ENCODE measurements around the gene PRSS57.

PRSS57 gene

DNA sequence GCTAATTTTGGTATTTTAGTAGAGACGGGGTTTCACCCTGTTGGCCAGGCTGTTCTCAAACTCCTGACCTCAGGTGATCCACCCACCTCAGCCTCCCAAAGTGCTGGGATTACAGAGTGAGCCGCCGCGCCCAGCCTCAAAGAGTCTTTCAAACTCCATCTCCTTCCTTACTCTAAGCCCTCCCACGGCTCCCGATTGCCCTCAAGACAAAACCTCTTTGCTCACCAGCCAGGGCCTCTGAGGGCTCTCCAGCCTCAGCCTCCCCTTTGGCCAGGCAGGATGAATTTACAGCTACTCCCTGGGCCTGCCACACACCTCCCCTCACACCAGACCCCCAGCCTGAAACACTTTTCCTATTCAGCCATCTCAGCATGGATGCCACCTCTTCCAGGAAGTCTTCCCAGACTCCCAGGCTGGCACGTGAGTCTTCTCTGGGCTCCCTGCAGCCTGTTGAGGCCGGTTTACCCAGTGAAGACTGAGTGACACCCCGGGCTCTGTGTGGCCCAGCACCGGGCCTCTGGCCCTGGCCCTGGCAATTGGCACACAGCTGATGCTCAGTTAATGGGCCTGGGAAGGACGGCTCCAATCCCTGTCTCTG, 7.6 kb downstream of the PRSS57 start:
- ATAC-seq = no peak
- no peak for TF ChIP-seq TCF4 (CRISPR knock-in tag; IDR thresholded peaks at IDR 0.05; ENCODE audit: borderline replicate concordance)
- no peak for TF ChIP-seq GLIS3 (CRISPR knock-in tag; IDR thresholded peaks at IDR 0.05)
- TF ChIP-seq ZC3H10 (CRISPR knock-in tag; IDR thresholded peaks at IDR 0.05) = no peak
- TF ChIP-seq ZFP30 (CRISPR knock-in tag; IDR thresholded peaks at IDR 0.05) = no peak
- TF ChIP-seq, protein P1, sequence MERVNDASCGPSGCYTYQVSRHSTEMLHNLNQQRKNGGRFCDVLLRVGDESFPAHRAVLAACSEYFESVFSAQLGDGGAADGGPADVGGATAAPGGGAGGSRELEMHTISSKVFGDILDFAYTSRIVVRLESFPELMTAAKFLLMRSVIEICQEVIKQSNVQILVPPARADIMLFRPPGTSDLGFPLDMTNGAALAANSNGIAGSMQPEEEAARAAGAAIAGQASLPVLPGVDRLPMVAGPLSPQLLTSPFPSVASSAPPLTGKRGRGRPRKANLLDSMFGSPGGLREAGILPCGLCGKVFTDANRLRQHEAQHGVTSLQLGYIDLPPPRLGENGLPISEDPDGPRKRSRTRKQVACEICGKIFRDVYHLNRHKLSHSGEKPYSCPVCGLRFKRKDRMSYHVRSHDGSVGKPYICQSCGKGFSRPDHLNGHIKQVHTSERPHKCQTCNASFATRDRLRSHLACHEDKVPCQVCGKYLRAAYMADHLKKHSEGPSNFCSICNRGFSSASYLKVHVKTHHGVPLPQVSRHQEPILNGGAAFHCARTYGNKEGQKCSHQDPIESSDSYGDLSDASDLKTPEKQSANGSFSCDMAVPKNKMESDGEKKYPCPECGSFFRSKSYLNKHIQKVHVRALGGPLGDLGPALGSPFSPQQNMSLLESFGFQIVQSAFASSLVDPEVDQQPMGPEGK (CRISPR knock-in tag; IDR thresholded peaks at IDR 0.05; ENCODE audit: borderline replicate concordance) = no peak
- TF ChIP-seq BACH2 (CRISPR knock-in tag; IDR thresholded peaks at IDR 0.05; ENCODE audit: borderline replicate concordance) = no peak
- TF ChIP-seq, protein P2, sequence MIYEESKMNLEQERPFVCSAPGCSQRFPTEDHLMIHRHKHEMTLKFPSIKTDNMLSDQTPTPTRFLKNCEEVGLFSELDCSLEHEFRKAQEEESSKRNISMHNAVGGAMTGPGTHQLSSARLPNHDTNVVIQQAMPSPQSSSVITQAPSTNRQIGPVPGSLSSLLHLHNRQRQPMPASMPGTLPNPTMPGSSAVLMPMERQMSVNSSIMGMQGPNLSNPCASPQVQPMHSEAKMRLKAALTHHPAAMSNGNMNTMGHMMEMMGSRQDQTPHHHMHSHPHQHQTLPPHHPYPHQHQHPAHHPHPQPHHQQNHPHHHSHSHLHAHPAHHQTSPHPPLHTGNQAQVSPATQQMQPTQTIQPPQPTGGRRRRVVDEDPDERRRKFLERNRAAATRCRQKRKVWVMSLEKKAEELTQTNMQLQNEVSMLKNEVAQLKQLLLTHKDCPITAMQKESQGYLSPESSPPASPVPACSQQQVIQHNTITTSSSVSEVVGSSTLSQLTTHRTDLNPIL (CRISPR knock-in tag; IDR thresholded peaks at IDR 0.05; ENCODE audit: low read depth) = no peak
- no peak for TF ChIP-seq ZNF70 (CRISPR knock-in tag; IDR thresholded peaks at IDR 0.05)
- TF ChIP-seq CSDC2 (CRISPR knock-in tag; IDR thresholded peaks at IDR 0.05) = no peak
- TF ChIP-seq PPARA (CRISPR knock-in tag; IDR thresholded peaks at IDR 0.05; ENCODE audit: borderline replicate concordance) = no peak
- no peak for TF ChIP-seq ESRRG (CRISPR knock-in tag; IDR thresholded peaks at IDR 0.05)
- TF ChIP-seq ZFP3 (CRISPR knock-in tag; IDR thresholded peaks at IDR 0.05) = no peak

DNA sequence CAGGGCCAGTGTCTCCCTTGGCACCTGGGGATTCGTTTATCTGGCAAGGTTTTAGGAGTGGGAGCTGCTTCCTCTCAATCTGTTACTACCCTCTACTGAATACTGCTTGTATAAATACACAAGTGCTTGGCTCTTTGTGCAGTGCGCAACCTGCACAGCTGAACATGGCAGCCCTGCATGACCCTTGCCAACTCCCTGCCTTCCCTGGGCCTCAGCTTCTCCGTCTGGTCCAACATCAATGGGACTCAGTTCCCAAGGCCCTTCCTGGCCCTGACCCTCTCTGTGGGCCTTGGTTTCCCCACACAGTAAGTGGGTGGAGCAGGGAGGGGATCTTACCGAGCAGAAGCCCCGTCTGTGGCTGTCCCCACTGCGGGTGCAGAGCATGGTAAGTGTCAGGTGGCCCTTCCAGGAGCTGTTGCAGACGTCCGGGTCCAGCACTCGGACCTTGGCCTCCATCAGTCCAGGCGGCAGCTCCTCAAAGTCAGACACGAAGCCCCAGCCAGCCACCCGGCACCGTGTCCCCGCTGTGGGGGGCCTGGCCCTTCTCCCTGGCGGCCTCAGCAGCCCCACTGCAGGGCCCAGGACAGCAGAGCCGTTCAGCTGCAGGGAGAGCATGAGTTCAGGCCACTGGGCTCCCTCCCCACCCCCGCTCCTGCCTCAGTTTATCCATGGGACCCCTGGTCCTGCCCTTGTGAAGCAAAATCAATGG, 8.5 kb downstream of the PRSS57 start:
- no peak for ATAC-seq
- TF ChIP-seq TOX (CRISPR knock-in tag; IDR thresholded peaks at IDR 0.05; ENCODE audit: borderline replicate concordance) = no peak
- TF ChIP-seq ESRRG (CRISPR knock-in tag; IDR thresholded peaks at IDR 0.05) = no peak

DNA sequence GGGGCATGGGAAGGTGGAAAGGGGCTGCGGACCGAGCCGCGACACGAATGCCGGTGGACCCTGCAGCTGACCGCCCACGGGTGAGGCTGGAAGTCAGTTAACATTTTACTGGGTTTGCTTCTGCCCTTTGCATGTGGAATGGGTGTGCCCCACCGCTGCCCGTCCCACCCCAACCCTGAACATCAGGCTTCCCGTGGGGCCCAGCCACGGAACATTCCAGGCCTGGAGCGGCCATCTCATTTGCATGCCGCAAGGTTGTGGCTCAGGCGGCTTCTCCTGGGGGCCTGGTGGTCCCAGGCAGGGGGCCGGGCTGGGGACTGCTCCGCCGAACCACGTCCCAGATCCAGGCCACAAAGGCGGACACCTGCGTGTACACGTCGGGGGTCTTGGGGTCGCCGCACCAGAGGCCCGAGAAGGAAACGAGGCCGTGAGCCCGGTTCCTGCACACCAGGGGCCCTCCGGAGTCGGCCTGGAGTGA, 9.8 kb downstream of the PRSS57 start:
- TF ChIP-seq CSDC2 (CRISPR knock-in tag; IDR thresholded peaks at IDR 0.05) (no peak), ZC3H10 (CRISPR knock-in tag; IDR thresholded peaks at IDR 0.05) (no peak), SNAI2 (CRISPR knock-in tag; IDR thresholded peaks at IDR 0.05) (no peak), OSR1 (CRISPR knock-in tag; IDR thresholded peaks at IDR 0.05) (no peak), ZFP30 (CRISPR knock-in tag; IDR thresholded peaks at IDR 0.05) (no peak), GLIS3 (CRISPR knock-in tag; IDR thresholded peaks at IDR 0.05) (no peak), ZNF8 (CRISPR knock-in tag; IDR thresholded peaks at IDR 0.05) (no peak), PPARA (CRISPR knock-in tag; IDR thresholded peaks at IDR 0.05; ENCODE audit: borderline replicate concordance) (no peak), TOX (CRISPR knock-in tag; IDR thresholded peaks at IDR 0.05; ENCODE audit: borderline replicate concordance) (no peak), ZNF565 (CRISPR knock-in tag; conservative IDR thresholded peaks at IDR 0.05; ENCODE audit: low read depth) (no peak)
- TF ChIP-seq, protein P1 (CRISPR knock-in tag; IDR thresholded peaks at IDR 0.05; ENCODE audit: borderline replicate concordance) = no peak
- no peak for ATAC-seq

DNA sequence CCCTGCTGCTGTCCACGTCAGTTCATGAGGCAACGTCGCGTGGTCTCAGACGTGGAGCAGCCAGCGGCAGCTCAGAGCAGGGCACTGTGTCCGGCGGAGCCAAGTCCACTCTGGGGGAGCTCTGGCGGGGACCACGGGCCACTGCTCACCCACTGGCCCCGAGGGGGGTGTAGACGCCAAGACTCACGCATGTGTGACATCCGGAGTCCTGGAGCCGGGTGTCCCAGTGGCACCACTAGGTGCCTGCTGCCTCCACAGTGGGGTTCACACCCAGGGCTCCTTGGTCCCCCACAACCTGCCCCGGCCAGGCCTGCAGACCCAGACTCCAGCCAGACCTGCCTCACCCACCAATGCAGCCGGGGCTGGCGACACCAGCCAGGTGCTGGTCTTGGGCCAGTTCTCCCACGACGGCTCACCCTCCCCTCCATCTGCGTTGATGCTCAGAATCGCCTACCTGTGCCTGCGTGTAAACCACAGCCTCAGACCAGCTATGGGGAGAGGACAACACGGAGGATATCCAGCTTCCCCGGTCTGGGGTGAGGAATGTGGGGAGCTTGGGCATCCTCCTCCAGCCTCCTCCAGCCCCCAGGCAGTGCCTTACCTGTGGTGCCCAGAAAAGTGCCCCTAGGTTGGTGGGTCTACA, 12.5 kb downstream of the PRSS57 start:
- ATAC-seq = no peak
- no peak for TF ChIP-seq ZFP3 (CRISPR knock-in tag; IDR thresholded peaks at IDR 0.05)
- TF ChIP-seq ESRRG (CRISPR knock-in tag; IDR thresholded peaks at IDR 0.05) = no peak
- TF ChIP-seq ZNF565 (CRISPR knock-in tag; conservative IDR thresholded peaks at IDR 0.05; ENCODE audit: low read depth) = no peak
- no peak for TF ChIP-seq ZNF8 (CRISPR knock-in tag; IDR thresholded peaks at IDR 0.05)
- TF ChIP-seq CSDC2 (CRISPR knock-in tag; IDR thresholded peaks at IDR 0.05) = no peak
- no peak for TF ChIP-seq SNAI2 (CRISPR knock-in tag; IDR thresholded peaks at IDR 0.05)
- TF ChIP-seq PPARA (CRISPR knock-in tag; IDR thresholded peaks at IDR 0.05; ENCODE audit: borderline replicate concordance) = no peak
- TF ChIP-seq, protein P3, sequence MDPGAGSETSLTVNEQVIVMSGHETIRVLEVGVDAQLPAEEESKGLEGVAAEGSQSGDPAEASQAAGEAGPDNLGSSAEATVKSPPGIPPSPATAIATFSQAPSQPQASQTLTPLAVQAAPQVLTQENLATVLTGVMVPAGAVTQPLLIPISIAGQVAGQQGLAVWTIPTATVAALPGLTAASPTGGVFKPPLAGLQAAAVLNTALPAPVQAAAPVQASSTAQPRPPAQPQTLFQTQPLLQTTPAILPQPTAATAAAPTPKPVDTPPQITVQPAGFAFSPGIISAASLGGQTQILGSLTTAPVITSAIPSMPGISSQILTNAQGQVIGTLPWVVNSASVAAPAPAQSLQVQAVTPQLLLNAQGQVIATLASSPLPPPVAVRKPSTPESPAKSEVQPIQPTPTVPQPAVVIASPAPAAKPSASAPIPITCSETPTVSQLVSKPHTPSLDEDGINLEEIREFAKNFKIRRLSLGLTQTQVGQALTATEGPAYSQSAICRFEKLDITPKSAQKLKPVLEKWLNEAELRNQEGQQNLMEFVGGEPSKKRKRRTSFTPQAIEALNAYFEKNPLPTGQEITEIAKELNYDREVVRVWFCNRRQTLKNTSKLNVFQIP (CRISPR knock-in tag; IDR thresholded peaks at IDR 0.05; ENCODE audit: borderline replicate concordance, low read depth) = no peak
- TF ChIP-seq, protein P4, sequence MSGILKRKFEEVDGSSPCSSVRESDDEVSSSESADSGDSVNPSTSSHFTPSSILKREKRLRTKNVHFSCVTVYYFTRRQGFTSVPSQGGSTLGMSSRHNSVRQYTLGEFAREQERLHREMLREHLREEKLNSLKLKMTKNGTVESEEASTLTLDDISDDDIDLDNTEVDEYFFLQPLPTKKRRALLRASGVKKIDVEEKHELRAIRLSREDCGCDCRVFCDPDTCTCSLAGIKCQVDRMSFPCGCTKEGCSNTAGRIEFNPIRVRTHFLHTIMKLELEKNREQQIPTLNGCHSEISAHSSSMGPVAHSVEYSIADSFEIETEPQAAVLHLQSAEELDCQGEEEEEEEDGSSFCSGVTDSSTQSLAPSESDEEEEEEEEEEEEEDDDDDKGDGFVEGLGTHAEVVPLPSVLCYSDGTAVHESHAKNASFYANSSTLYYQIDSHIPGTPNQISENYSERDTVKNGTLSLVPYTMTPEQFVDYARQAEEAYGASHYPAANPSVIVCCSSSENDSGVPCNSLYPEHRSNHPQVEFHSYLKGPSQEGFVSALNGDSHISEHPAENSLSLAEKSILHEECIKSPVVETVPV (CRISPR knock-in tag; IDR thresholded peaks at IDR 0.05) = no peak
- no peak for TF ChIP-seq TCF4 (CRISPR knock-in tag; IDR thresholded peaks at IDR 0.05; ENCODE audit: borderline replicate concordance)
- TF ChIP-seq, protein P2 (CRISPR knock-in tag; IDR thresholded peaks at IDR 0.05; ENCODE audit: low read depth) = no peak
- TF ChIP-seq, protein P5, sequence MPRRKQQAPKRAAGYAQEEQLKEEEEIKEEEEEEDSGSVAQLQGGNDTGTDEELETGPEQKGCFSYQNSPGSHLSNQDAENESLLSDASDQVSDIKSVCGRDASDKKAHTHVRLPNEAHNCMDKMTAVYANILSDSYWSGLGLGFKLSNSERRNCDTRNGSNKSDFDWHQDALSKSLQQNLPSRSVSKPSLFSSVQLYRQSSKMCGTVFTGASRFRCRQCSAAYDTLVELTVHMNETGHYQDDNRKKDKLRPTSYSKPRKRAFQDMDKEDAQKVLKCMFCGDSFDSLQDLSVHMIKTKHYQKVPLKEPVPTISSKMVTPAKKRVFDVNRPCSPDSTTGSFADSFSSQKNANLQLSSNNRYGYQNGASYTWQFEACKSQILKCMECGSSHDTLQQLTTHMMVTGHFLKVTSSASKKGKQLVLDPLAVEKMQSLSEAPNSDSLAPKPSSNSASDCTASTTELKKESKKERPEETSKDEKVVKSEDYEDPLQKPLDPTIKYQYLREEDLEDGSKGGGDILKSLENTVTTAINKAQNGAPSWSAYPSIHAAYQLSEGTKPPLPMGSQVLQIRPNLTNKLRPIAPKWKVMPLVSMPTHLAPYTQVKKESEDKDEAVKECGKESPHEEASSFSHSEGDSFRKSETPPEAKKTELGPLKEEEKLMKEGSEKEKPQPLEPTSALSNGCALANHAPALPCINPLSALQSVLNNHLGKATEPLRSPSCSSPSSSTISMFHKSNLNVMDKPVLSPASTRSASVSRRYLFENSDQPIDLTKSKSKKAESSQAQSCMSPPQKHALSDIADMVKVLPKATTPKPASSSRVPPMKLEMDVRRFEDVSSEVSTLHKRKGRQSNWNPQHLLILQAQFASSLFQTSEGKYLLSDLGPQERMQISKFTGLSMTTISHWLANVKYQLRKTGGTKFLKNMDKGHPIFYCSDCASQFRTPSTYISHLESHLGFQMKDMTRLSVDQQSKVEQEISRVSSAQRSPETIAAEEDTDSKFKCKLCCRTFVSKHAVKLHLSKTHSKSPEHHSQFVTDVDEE (CRISPR knock-in tag; IDR thresholded peaks at IDR 0.05) = no peak
